ENCODE measurements around the gene C11orf65. TPM values are rescaled to one million over a fixed set of nuclear protein-coding genes. Genes with fewer than 3 reads are reported as not detected.

Gene C11orf65
- total RNA-seq, 1 donor from 2014 or later, result 0.46 TPM

GRCh38 chr11:108341654-108342053 lies 125.7 kb downstream of the C11orf65 start:
- DNase-seq (no peak), ATAC-seq (no peak)
- H3K27me3 ChIP-seq, result no peaks in the 10 kb centered on the region
- no peak overlapping the region for H3K4me3 ChIP-seq
- intact Hi-C loops (cut with DNase I), result no loop called here
- no peak overlapping the region for H3K27ac ChIP-seq
- H3K9me3 ChIP-seq, result no peaks in the 10 kb centered on the region
- H3K4me1 ChIP-seq, result no peaks in the 10 kb centered on the region
- peaks cover 11% of the 10 kb centered on the region for H3K36me3 ChIP-seq
- no peak for TF ChIP-seq CTCF (IDR thresholded peaks at IDR 0.05)

GRCh38 chr11:108340973-108341372 lies 126.4 kb downstream of the C11orf65 start:
- DNase-seq (no peak), ATAC-seq (no peak)
- intact Hi-C loops (cut with DNase I), result no loop called here
- H3K4me3 ChIP-seq, result no peak overlapping the region
- TF ChIP-seq CTCF (IDR thresholded peaks at IDR 0.05), result no peak
- peaks cover 18% of the 10 kb centered on the region for H3K36me3 ChIP-seq
- H3K9me3 ChIP-seq, result no peaks in the 10 kb centered on the region
- H3K27ac ChIP-seq, result no peak overlapping the region
- no peaks in the 10 kb centered on the region for H3K4me1 ChIP-seq
- H3K27me3 ChIP-seq, result no peaks in the 10 kb centered on the region

- no peak for TF ChIP-seq CTCF (IDR thresholded peaks at IDR 0.05)
- no peak for ATAC-seq
- H3K36me3 ChIP-seq, result peaks cover 40% of the 10 kb centered on the region
- H3K4me1 ChIP-seq, result no peaks in the 10 kb centered on the region
- no peak overlapping the region for H3K4me3 ChIP-seq
- intact Hi-C loops (cut with DNase I), result no loop called here
- no peaks in the 10 kb centered on the region for H3K27me3 ChIP-seq
- no peak for DNase-seq
- H3K27ac ChIP-seq, result no peak overlapping the region
- H3K9me3 ChIP-seq, result no peaks in the 10 kb centered on the region
These were observed 128.6 kb downstream of the C11orf65 start for GRCh38 chr11:108338750-108339149.

- Histone ChIP-seq H3K4me3 (no peak overlapping the region), H3K27me3 (no peaks in the 10 kb centered on the region), H3K36me3 (peaks cover 89% of the 10 kb centered on the region), H3K4me1 (no peaks in the 10 kb centered on the region), H3K27ac (no peak overlapping the region), H3K9me3 (no peaks in the 10 kb centered on the region)
- intact Hi-C loops (cut with DNase I), result no loop called here
- ATAC-seq (no peak), DNase-seq (no peak)
- TF ChIP-seq CTCF (IDR thresholded peaks at IDR 0.05), result no peak
These were observed 133.9 kb downstream of the C11orf65 start for GRCh38 chr11:108333403-108333899.

Other genes with a start within 250 kb of the C11orf65 start
- gene NPAT, start 244.9 kb downstream of the C11orf65 start, total RNA-seq, result 15.0 TPM
- gene ATM, start 244.5 kb downstream of the C11orf65 start, total RNA-seq, result 74.0 TPM
- gene POGLUT3, start 30.9 kb upstream of the C11orf65 start, total RNA-seq, result 23.3 TPM
- 30.8 TPM for gene EXPH5, start 126.2 kb upstream of the C11orf65 start, total RNA-seq
- 18.3 TPM for gene DDX10, start 197.5 kb upstream of the C11orf65 start, total RNA-seq

Measured in upper lobe of right lung (tissue), 1 donor.